Trophoblast cell (in vitro differentiated cells and primary cell): ENCODE data around the gene TFCP2L1.

Source experiments
- DNase-seq, 2 donors: peaks; one replicate each; pipeline ENCODE4 v3.0.0-alpha.2; 2016
- H2AFZ ChIP-seq: 2 replicates; pipeline ENCODE4 v1.6.1; 2013; ENCODE audit warnings: low read length, moderate library complexity, mild to moderate bottlenecking; ENCODE audit not compliant: insufficient read depth, poor library complexity
- H2AK5ac ChIP-seq: 2 replicates; pipeline ENCODE4 v1.6.1; 2013; ENCODE audit warnings: mild to moderate bottlenecking, low read length
- H2BK120ac ChIP-seq: 2 replicates; pipeline ENCODE4 v1.6.1; 2013; ENCODE audit warnings: low read length, mild to moderate bottlenecking, moderate library complexity; ENCODE audit not compliant: insufficient read depth, poor library complexity
- H2BK12ac ChIP-seq: 2 replicates; pipeline ENCODE4 v1.6.1; 2013; ENCODE audit warnings: mild to moderate bottlenecking, low read length, moderate library complexity
- H2BK5ac ChIP-seq: 2 replicates; pipeline ENCODE4 v1.6.1; 2013; ENCODE audit warnings: low read length, low read depth, moderate library complexity, mild to moderate bottlenecking; ENCODE audit not compliant: poor library complexity
- H3K14ac ChIP-seq: 2 replicates; pipeline ENCODE4 v1.6.1; 2013; ENCODE audit warnings: mild to moderate bottlenecking, low read length
- H3K18ac ChIP-seq: 2 replicates; pipeline ENCODE4 v1.6.1; 2013; ENCODE audit warnings: mild to moderate bottlenecking, low read length
- H3K23ac ChIP-seq: 2 replicates; pipeline ENCODE4 v1.6.1; 2013; ENCODE audit warnings: low read length
- H3K27ac ChIP-seq: 2 replicates; pipeline ENCODE4 v1.5.1; 2013; ENCODE audit warnings: low read depth, mild to moderate bottlenecking, inconsistent platforms, low read length, moderate library complexity
- H3K27me3 ChIP-seq: 2 replicates; pipeline ENCODE4 v1.6.1; 2013; ENCODE audit warnings: inconsistent platforms, mild to moderate bottlenecking, low read length, moderate library complexity; ENCODE audit not compliant: insufficient read depth
- H3K36me3 ChIP-seq, 2 experiments: 1 replicate in 1 of 2; 2 replicates in 1 of 2; pipeline ENCODE4 v1.6.1; 2013; ENCODE audit warnings: low read length in 2 of 2, mild to moderate bottlenecking in 2 of 2, moderate library complexity in 1 of 2; ENCODE audit not compliant: insufficient read depth in 2 of 2, control insufficient read depth in 1 of 2
- H3K4ac ChIP-seq: 2 replicates; pipeline ENCODE4 v1.6.1; 2013; ENCODE audit warnings: low read depth, mild to moderate bottlenecking, low read length, moderate library complexity
- H3K4me1 ChIP-seq, 2 experiments: 1 replicate in 1 of 2; 2 replicates in 1 of 2; pipeline ENCODE4 v1.6.1; 2013; ENCODE audit warnings: low read length in 2 of 2, mild to moderate bottlenecking in 2 of 2, moderate library complexity in 1 of 2; ENCODE audit not compliant: insufficient read depth in 2 of 2, control insufficient read depth in 1 of 2
- H3K4me2 ChIP-seq: 2 replicates; pipeline ENCODE4 v1.6.1; 2013; ENCODE audit warnings: inconsistent platforms, mild to moderate bottlenecking, low read length, moderate library complexity
- H3K4me3 ChIP-seq: 2 replicates; pipeline ENCODE4 v1.5.1; 2013; ENCODE audit warnings: mild to moderate bottlenecking, low read depth, low read length, inconsistent platforms
- H3K79me1 ChIP-seq: one replicate; pipeline ENCODE4 v1.6.1; 2013; ENCODE audit warnings: low read length
- H3K79me2 ChIP-seq: 2 replicates; pipeline ENCODE4 v1.6.1; 2013; ENCODE audit warnings: low read length, mild to moderate bottlenecking; ENCODE audit not compliant: control insufficient read depth, insufficient read depth, poor library complexity
- H3K9ac ChIP-seq: 2 replicates; pipeline ENCODE4 v1.6.1; 2013; ENCODE audit warnings: mild to moderate bottlenecking, low read length
- H3K9me3 ChIP-seq: 2 replicates; pipeline ENCODE4 v1.6.1; 2013; ENCODE audit warnings: low read depth, mild to moderate bottlenecking, control low read depth, inconsistent platforms, low read length; ENCODE audit not compliant: insufficient read depth
- H4K12ac ChIP-seq: 2 replicates; pipeline ENCODE4 v1.6.1; 2013; ENCODE audit warnings: low read depth, mild to moderate bottlenecking, low read length, moderate library complexity
- H4K8ac ChIP-seq: 2 replicates; pipeline ENCODE4 v1.6.1; 2013; ENCODE audit warnings: low read depth, mild to moderate bottlenecking, low read length, moderate library complexity
- H4K91ac ChIP-seq: one replicate; pipeline ENCODE4 v1.6.1; 2013; ENCODE audit warnings: low read depth, mild to moderate bottlenecking, low read length, moderate library complexity
- WGBS: extraction: QIAGEN DNeasy Blood & Tissue Kit; methylation state at CpG from one replicate; pipeline ENCODE4 v1.1.7; 2013; ENCODE audit warnings: missing lambda C conversion rate; ENCODE audit not compliant: insufficient read length, insufficient coverage; ENCODE audit errors: extremely low coverage; 5-methylcytosine and 5-hydroxymethylcytosine counted together

Gene TFCP2L1

GRCh38 chr2:121245120-121245820 lies 39.7 kb downstream of the TFCP2L1 start:
- no peaks in the 10 kb centered on the region for H3K79me2 ChIP-seq

GRCh38 chr2:121244616-121245015 lies 40.4 kb downstream of the TFCP2L1 start:
- H2AFZ ChIP-seq, result no peak overlapping the region
- H4K91ac ChIP-seq, result no peak overlapping the region
- H3K14ac ChIP-seq, result no peak overlapping the region
- H3K79me1 ChIP-seq, result peaks cover 4% of the 10 kb centered on the region
- H3K27me3 ChIP-seq, result no peaks in the 10 kb centered on the region
- no peak overlapping the region for H3K27ac ChIP-seq
- H3K9ac ChIP-seq, result no peak overlapping the region
- H3K9me3 ChIP-seq, result no peaks in the 10 kb centered on the region
- H3K4me2 ChIP-seq, result no peak overlapping the region
- H4K8ac ChIP-seq, result no peak overlapping the region
- H3K4me1 ChIP-seq, result peaks cover 0 to 8% of the 10 kb centered on the region in 2 experiments
- H2BK5ac ChIP-seq, result no peak overlapping the region
- no peak overlapping the region for H3K4ac ChIP-seq
- H3K36me3 ChIP-seq, result no peaks in the 10 kb centered on the region
- H3K4me3 ChIP-seq, result no peak overlapping the region
- no peak overlapping the region for H3K18ac ChIP-seq
- no peak for DNase-seq
- H2BK12ac ChIP-seq, result no peak overlapping the region
- H3K79me2 ChIP-seq, result no peaks in the 10 kb centered on the region
- no peak overlapping the region for H4K12ac ChIP-seq
- WGBS, result no CpG with 5 or more reads among the region's 11 CpGs
- no peak overlapping the region for H3K23ac ChIP-seq
- H2AK5ac ChIP-seq, result no peak overlapping the region
- no peak overlapping the region for H2BK120ac ChIP-seq

More at GRCh38 chr2:121245120-121245820, 39.7 kb downstream of the TFCP2L1 start:
- Histone ChIP-seq H4K12ac (peak overlapping the region; percentile 16), H3K23ac (no peak overlapping the region), H3K79me1 (peaks cover 4% of the 10 kb centered on the region), H4K91ac (peak overlapping the region; percentile 66), H3K4me1 (peaks cover 0 to 8% of the 10 kb centered on the region in 2 experiments), H3K36me3 (no peaks in the 10 kb centered on the region), H3K9ac (no peak overlapping the region), H3K18ac (no peak overlapping the region), H3K9me3 (no peaks in the 10 kb centered on the region), H2BK12ac (peak overlapping the region; percentile 40), H2AFZ (no peak overlapping the region), H3K4ac (peak overlapping the region; percentile 34), H2AK5ac (peak overlapping the region; percentile 18), H3K14ac (peak overlapping the region; percentile 65), H2BK120ac (peak overlapping the region; percentile 28), H4K8ac (no peak overlapping the region), H3K27me3 (no peaks in the 10 kb centered on the region), H3K27ac (no peak overlapping the region), H2BK5ac (peak overlapping the region; percentile 26), H3K4me3 (no peak overlapping the region), H3K4me2 (no peak overlapping the region)
- DNase-seq, result peak in 1 of 2 donors; percentile 18
- WGBS, result no CpG with 5 or more reads among the region's 13 CpGs

GRCh38 chr2:121243821-121244460 lies 41.1 kb downstream of the TFCP2L1 start:
- no peaks in the 10 kb centered on the region for H3K9me3 ChIP-seq
- peak overlapping the region; percentile 19 for H3K4me3 ChIP-seq
- H3K4me2 ChIP-seq, result no peak overlapping the region
- H3K4ac ChIP-seq, result no peak overlapping the region
- no CpG with 5 or more reads among the region's 16 CpGs for WGBS
- H2BK120ac ChIP-seq, result no peak overlapping the region
- H3K23ac ChIP-seq, result no peak overlapping the region
- H2AK5ac ChIP-seq, result no peak overlapping the region
- no peak overlapping the region for H3K9ac ChIP-seq
- H4K8ac ChIP-seq, result no peak overlapping the region
- no peak overlapping the region for H3K14ac ChIP-seq
- no peak overlapping the region for H4K12ac ChIP-seq
- no peak overlapping the region for H2BK12ac ChIP-seq
- H3K79me1 ChIP-seq, result peaks cover 4% of the 10 kb centered on the region
- H2BK5ac ChIP-seq, result no peak overlapping the region
- H3K18ac ChIP-seq, result no peak overlapping the region
- H3K27ac ChIP-seq, result no peak overlapping the region
- H2AFZ ChIP-seq, result no peak overlapping the region
- no peaks in the 10 kb centered on the region for H3K79me2 ChIP-seq
- H3K4me1 ChIP-seq, result peaks cover 0 to 8% of the 10 kb centered on the region in 2 experiments
- no peaks in the 10 kb centered on the region for H3K27me3 ChIP-seq
- H3K36me3 ChIP-seq, result no peaks in the 10 kb centered on the region
- DNase-seq, result no peak
- no peak overlapping the region for H4K91ac ChIP-seq

- no peak overlapping the region for H3K18ac ChIP-seq
- H3K23ac ChIP-seq, result no peak overlapping the region
- DNase-seq, result no peak
- H4K12ac ChIP-seq, result no peak overlapping the region
- H3K79me1 ChIP-seq, result peaks cover 4% of the 10 kb centered on the region
- H3K27me3 ChIP-seq, result no peaks in the 10 kb centered on the region
- H3K4me3 ChIP-seq, result no peak overlapping the region
- H2AK5ac ChIP-seq, result no peak overlapping the region
- H2BK12ac ChIP-seq, result no peak overlapping the region
- no peak overlapping the region for H2BK5ac ChIP-seq
- H2BK120ac ChIP-seq, result no peak overlapping the region
- no peaks in the 10 kb centered on the region for H3K9me3 ChIP-seq
- H3K79me2 ChIP-seq, result no peaks in the 10 kb centered on the region
- H3K9ac ChIP-seq, result no peak overlapping the region
- H3K4me1 ChIP-seq, result peaks cover 0 to 8% of the 10 kb centered on the region in 2 experiments
- no peak overlapping the region for H4K8ac ChIP-seq
- H4K91ac ChIP-seq, result no peak overlapping the region
- H3K36me3 ChIP-seq, result no peaks in the 10 kb centered on the region
- H3K4me2 ChIP-seq, result no peak overlapping the region
- no peak overlapping the region for H3K14ac ChIP-seq
- H3K4ac ChIP-seq, result no peak overlapping the region
- H3K27ac ChIP-seq, result no peak overlapping the region
- no peak overlapping the region for H2AFZ ChIP-seq
- WGBS, result no CpG with 5 or more reads among the region's 9 CpGs
Measured at GRCh38 chr2:121242976-121243375, 42.0 kb downstream of the TFCP2L1 start.
